Cerebellar cortex (tissue), 1 donor: Measurements from ENCODE around the gene ZDHHC8.

Source experiments
- DNase-seq: peaks from one replicate; pipeline ENCODE4 v3.0.0-alpha.2; 2015; ENCODE audit warnings: low spot score

The ZDHHC8 gene

GRCh38 chr22:20131597-20131858 is at the start of gene ZDHHC8:
Gene ZDHHC8 (plus strand): TSS chr22:20131804. CDS start chr22:20131948, 144 bp downstream.
- DNase-seq: no peak

GRCh38 chr22:20083157-20083890 is 48.3 kb upstream of the ZDHHC8 start:
- no peak for DNase-seq

GRCh38 chr22:20083891-20084546 is 47.6 kb upstream of the ZDHHC8 start:
- DNase-seq: no peak

- DNase-seq: no peak
Measured at GRCh38 chr22:20084547-20085413, 46.8 kb upstream of the ZDHHC8 start.

- no peak for DNase-seq
Measured at GRCh38 chr22:20085651-20086050, 46.0 kb upstream of the ZDHHC8 start.

GRCh38 chr22:20086101-20086599 is 45.5 kb upstream of the ZDHHC8 start:
- no peak for DNase-seq

GRCh38 chr22:20086763-20087162 is 44.8 kb upstream of the ZDHHC8 start:
- DNase-seq: no peak

- no peak for DNase-seq
Measured at GRCh38 chr22:20087319-20088262, 44.0 kb upstream of the ZDHHC8 start.

GRCh38 chr22:20088263-20088648 is 43.3 kb upstream of the ZDHHC8 start:
- no peak for DNase-seq

- no peak for DNase-seq
Measured at GRCh38 chr22:20089226-20089976, 42.2 kb upstream of the ZDHHC8 start.

- no peak for DNase-seq
Measured at GRCh38 chr22:20089977-20090729, 41.5 kb upstream of the ZDHHC8 start.

- no peak for DNase-seq
Measured at GRCh38 chr22:20090730-20091240, 40.8 kb upstream of the ZDHHC8 start.

GRCh38 chr22:20091690-20092476 is 39.7 kb upstream of the ZDHHC8 start:
- no peak for DNase-seq

- no peak for DNase-seq
Measured at GRCh38 chr22:20092477-20092854, 39.1 kb upstream of the ZDHHC8 start.

GRCh38 chr22:20093418-20094196 is 38.0 kb upstream of the ZDHHC8 start:
- peak; percentile 96 for DNase-seq

- no peak for DNase-seq
Measured at GRCh38 chr22:20094197-20094807, 37.3 kb upstream of the ZDHHC8 start.

- DNase-seq: no peak
Measured at GRCh38 chr22:20095521-20095920, 36.1 kb upstream of the ZDHHC8 start.
